Stimulated activated CD4-positive, alpha-beta T cell treated with anti-CD3 and anti-CD28 coated beads, TNF-alpha, amount 100 ng/mL, for 48 hours (primary cell): ENCODE data around the gene LHX8.
"Not testable (repeated sequence)": the region's sequence is repeated elsewhere in the genome, so short reads cannot be mapped to it uniquely, and the experiment has no call there.

Experiments used
- DNase-seq, 3 donors: peaks; one replicate each; pipeline ENCODE4 v3.0.0-alpha.2; 2020; ENCODE audit warnings: low read depth in 3 of 3

The LHX8 gene

DNA sequence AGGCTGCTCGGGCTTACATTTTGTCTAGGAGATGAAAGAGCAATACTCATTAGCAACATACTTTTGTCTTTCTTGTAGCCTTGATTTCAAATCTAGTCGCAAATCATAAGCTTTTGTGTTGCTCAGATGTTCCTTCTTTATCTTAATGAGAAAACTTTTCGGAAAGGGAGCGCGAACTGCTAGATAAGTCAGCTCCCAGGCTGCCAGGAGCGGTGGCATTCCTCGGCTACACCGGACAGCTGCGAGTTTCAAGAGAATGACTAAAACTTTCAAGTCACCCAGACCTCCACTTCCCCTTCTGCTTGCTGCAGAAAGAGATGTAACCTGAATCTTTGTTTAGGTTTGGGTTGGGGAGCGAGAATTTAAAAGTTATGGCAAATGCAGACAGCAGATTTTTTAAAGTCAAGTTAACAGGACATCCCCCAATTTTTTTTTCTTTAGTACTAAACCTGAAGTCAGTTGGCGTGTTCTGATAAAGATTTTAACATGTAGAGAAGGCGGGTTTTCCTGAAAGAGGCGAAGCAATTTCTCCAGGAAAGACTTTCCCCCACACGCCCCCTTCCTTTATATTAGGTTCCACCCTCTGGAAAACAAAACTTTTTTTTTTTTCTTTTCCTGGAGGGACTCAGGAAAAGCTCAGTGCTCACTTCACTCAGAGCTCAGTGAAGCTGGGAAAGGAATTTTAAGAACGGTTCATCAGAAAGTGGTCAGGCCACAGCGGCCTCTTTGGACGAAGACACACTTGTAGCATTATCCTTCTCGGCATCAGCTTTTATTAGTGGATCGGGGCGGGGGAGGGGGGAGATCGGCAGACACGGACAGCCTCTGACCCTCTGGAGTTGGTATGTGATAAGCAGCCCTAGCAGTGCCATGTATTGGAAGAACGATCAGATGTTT is at the start of gene LHX8:
LHX8 (plus strand) TSS at position 639 of the 897 bp plus-strand sequence. CDS start 2,227 bp downstream, outside the sequence.
- no peak for DNase-seq

DNA sequence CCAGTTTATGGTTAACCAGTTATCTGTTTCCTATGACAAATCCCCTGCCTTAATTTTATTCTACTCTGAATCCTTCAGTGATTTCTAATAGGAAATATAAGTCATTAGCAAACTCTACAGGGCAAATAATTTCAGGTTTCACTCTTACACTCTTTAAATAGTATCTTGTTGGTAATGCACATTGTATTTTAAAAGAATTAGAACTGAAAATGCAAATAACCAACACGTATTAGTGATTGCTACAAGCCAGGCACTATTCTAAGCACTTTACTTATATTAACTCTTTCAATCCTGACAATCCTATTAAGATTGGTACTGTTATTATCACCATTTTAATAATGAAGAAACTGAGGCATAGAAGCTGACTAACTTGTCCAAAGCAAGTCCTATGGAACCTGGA is 48.3 kb upstream of the LHX8 start:
- DNase-seq: no peak

DNA sequence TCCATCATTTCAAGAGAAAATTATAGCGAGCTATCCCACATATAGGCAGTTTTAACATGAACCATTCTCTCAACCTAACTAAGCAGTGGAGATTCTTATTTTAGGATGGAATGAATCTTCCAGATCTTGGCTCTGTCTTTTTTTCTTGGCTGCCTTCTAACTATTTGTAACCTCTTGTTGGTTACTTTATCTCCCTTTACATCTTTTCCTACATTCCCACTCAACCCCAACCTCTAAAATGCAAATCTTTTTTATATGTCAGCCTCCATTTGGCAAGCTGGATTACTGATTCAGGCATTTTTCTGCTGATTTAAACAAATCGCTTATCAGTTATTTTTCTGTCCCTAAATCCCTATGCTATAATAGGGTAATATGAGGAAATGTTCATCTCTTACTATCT is 46.9 kb upstream of the LHX8 start:
- no peak for DNase-seq

DNA sequence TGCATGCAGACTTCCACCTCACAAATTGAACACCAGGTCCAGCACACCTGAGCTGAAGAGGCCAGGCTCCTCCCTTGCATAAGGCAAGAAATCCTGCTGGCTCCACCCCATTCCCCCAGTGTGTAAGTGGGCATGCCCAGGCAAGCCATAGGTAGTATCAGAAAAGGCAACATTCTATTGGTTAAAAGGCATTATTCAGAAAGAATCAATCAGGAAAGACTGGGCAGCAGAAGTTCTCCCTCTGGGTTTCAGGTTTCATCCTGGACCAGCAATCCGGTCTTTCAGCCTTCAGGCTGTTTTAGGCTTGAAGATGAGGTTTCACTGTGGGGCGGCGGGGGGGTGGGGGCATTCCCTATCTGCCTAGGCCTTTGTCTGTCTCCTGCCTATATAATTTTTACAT is 42.0 kb upstream of the LHX8 start:
- DNase-seq: no peak

DNA sequence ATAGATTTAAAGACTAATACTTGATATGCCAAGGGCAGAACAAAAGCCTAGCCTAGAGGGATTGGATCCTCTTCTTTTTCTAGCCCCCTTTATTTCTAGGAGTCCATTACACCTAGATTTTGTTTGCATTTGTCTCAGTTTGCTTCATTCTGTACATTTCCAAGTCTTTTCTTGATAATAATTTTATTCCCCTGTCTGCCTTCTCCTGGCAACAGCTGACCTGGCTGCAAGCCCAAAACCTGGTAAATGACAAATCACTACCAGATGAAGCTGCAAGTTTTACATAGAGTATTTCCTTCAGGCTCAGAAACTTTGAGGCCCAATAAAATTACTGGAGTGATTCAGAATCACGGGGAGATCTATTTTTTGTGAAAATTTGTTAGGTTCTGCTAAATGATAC is 36.5 kb upstream of the LHX8 start:
- no peak for DNase-seq

DNA sequence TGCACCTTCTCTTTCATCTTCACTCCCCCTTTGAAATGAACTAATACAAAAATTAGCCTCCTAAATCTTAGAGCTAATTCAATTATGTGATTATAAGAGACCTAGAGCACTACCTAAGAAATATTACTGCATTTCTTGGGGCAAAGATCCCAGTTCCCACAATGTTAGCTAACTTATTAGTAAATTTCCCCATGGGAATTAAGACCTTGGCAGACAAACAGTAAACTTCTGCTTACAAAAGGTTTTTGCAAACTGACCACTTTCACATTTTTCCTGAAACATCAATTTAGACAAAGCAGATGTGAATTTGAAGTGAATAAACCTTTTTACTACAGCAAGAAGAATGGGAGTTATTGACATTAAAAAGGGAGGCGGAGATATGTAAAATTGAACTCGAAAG is 34.6 kb upstream of the LHX8 start:
- no peak for DNase-seq

DNA sequence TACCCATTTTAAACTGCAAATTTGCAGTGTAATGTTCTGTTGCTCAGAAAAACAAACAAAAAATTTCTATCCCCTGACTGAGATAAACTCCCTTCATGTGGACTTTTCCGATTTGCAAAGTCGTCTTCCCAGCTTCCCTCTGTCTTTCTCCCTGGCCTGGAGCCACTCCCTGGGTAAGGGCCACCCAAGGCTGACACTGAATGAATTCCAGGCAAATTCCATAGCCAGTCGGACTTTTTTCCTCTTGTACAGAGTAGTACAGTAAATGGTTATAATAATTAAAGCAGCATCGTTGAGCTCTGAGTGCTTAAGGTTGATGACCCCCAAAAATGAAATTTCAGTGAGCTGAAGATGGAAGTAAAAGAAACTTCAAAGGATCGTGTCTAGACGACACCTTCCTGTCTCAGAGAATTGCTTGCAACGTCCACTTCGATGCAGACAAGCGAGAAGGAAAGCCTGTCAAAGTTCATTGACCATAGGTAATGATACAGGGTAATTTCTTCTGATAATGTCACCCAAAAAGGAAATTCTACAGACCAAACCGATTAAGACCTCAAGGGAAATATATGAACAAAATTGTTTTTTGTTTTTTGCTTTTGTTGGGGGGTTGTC is 33.6 kb upstream of the LHX8 start:
- no peak for DNase-seq

DNA sequence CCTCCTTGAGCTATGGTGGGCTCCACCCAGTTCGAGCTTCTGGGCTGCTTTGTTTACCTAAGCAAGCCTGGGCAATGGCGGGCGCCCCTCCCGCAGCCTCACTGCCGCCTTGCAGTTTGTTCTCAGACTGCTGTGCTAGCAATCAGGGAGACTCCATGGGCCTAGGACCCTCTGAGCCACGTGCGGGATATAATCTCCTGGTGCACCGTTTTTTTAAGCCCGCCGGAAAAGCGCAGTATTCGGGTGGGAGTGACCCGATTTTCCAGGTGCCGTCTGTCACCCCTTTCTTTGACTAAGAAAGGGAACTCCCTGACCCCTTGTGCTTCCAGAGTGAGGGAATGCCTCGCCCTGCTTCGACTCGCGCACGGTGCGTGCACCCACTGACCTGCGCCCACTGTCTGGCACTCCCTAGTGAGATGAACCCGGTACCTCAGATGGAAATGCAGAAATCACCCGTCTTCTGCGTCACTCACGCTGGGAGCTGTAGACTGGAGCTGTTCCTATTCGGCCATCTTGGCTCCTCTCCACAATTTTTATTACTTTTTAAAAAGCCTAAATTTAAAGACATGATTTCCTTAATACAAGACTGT is 21.7 kb upstream of the LHX8 start:
- DNase-seq: not testable (repeated sequence)

DNA sequence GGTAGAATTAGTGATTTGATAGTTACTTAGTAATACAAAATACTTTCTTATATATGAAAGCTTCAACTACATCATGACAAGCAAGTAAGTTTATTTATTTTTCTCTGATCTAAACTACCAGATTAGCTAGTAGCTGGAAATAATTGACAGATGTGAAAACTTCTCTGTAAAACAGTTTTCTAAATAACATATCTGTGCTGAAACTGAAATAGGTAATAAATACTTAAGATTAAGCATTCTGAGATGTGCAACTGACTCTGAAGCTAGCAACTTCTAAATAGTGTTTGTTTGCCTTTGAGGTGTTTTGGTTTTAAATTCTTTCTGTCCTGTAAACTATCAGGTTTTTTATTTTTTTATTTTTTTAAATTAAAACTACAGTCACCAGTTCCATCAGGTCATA is 18.5 kb upstream of the LHX8 start:
- DNase-seq: no peak

DNA sequence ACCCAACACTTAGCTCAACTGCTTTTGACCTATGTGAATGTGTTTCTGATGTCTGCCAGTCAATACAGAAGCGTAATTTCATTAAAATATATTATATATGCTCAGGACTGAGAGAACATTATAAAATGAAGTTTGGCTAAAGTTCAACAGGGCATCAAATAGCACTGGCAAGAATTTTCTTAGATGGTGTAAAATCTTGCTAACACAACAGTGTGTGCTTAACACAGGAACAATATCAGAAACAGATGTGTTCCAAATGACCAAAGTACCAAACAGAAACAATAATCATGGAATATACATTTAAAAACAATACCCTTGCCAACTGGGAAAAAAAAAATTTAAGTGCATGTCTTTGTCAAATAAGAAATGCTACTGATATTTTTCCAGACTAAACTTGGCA is 10.4 kb upstream of the LHX8 start:
- no peak for DNase-seq

DNA sequence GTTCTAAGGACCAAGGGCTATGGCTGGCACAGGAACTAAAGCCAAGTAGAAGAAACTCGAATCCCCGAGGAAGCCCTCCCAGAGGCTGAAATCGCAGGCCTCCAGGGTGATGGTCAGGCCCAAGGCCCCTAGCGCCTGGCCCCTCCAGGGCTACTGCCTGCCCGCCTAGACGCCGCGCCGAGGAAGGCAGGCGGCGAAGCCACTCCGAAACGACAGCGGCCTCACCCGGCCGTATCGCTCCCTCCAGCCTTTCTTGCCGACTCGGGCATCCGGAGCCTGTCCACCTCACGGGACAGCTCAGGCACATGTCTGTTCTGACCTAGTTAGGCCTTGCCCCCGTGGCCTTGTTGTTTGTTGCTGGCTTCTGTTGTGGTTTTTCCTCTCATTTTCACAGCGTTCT is 9.7 kb upstream of the LHX8 start:
- DNase-seq: no peak

DNA sequence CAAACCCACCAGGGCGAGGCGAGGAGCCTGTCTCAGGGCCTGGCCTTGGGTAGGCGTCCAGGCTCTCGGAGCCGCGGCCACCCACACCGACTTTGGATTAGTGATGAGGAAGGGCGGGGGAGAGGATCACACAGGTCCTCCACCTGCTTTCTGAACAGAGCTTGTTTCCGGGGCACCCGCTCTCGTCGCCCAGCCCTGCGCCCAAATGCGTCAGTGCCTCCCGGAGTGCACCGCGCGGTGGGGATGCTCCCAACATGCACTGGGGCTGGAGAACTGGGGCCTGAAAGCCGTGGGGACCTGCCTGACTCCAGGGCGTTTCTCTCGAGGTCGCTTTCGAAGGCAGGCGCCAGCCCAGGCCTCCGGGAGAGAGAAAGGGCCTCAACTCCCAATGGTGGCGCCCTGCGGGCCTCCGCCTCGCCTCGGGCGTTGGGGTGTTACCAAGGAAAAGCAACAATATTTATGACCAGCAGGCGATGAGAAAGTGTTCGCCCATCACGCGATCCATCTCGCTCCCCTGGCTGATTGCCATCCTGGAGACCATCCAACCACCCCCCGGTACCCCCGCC is 8.9 kb upstream of the LHX8 start:
- no peak for DNase-seq

DNA sequence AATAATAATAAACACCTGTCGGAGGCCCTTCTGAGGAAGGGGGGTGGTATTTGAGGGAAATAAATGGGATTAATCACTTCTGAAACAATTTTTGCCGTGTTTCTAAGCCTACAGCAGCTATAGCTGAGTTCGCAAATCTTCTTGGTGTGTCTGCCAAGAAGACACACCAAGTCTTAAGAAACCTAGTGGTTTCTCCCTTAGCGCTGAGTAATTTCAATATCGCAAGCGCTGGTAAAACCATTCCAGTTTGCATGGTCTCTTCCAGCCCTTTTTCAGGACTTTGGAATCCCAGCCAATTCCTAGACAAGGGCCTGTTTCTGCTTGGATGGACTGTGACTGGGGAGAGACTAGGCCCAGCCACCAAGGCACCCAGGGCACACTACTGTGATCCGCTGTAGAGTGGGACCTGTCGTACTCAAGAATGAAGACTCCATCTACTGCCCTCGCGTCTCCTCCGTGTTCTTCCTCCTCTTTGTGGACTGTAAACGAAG is 7.5 kb upstream of the LHX8 start:
- DNase-seq: no peak

DNA sequence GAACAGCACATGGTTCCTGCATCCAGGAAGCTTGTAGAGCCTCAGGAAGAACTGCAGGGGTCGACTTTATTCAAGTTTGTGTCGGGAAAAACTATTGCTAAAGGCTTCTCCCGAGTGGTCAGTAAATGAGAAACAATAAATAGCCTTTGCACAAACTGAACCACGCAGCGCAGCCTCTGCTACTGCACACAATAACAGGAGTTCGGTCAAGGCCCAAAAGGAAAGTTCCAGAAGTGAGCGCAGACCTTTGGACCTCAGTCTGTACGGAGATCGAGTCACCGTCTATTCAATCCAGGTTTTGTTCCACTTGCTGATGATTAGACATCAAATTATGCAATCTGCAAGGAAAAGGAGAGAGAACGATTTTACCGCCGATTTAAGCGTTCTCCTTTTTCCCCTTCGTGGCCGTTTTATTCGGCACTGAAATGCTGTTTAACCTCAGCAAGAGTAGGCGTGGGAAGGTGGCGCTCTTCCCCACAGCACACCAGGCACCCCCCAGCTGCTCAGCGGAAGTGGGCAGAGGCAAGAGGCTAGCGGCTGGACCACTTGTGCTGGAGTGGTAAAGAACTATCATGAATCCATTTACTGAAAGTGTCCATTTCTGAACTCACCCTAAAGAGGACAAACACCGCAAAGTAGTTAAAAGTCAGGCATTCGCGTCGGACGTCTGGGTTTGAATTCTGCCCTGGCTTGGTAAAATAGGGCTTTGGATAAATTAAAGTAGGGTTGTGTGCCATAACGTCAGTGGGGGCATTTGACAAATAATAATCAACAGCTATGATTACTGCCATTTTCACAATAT is 6.1 kb upstream of the LHX8 start:
- no peak for DNase-seq

DNA sequence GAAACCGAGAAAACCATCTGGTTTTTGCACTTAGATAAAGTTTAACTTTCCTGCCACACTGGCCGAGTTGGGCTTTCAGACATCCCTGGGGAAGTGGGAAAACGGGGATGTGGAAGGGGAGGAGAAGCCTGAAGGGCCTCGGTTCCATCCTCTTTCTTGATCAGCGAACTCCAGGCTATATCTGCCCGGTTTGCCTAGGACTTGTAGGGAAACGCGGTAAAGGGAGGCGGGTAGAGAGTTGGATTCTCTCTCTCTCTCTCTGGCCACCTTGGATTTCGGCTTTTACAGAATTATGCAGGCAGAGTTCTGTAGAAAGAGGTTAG is 4.6 kb upstream of the LHX8 start:
- DNase-seq: no peak

DNA sequence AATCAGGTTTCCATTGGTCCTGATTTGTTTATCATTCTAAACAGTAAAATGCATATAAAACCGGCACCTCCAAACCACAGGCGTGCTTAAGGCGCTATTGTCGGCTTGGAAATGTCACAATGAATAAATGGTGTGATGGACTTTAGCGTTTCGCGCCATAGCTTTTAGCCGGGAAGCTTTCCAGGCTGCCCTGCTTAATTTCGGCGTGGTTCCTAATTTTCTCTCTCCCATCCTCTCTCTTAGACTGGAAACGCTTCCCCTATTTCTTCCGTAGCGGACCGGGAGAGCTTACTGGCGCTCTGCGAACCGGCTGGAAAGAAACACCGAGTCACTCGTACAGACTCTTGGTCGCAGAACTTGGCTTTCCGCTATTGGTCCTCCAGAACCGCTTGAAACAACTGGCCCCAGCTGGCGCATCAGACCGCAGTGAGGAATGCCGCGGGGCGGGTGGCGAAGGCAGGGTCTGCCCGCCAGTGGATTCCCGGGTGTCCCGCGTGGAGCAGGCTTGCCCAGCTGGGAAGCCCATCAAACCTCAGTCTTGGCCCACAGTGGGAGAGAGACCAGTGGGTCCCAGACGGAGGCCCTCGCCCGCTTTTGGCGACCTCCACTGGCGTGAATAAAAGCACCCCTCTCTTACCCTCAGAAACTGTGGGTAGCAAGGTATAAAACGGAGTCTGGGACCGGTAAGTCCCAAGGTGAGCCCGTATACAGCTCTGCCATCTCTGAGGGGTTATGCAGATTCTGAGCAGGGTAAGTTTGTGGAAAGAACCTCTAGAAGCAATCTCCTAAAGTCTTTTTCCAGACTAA is 4.0 kb upstream of the LHX8 start:
- no peak for DNase-seq

DNA sequence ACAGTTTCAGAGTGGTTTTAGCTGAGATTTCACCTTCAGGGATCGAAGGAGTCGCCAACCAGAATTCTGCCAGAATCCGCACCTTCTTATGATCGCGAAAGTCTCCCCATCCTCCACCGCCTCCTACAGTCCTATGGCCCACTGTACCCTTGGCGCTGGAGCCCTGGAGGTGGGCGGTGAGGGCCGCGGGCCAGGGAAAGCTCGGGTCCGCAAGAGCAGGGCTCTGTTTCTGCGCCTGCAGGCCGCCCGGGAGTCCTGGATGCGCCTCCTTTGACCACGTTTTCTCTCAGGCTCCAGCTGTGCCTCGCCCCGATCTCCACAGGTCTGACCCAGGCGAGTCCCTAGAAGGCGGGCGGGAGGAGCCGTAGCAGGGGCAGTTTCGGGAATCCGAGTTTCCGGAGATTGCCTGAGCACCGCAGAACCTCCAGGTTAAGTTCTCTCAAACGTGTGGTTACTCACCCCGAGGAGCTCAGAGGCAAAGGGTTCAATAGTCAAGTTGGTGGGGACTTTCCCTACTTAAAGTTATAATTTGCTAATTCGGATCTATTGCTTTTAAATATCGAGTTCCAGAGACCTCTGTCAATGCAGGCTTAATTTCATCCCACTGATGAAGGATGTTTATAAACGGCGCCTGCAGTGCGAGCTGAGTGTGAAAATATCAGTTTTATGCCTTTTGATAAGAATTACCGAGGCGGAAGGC is 3.2 kb upstream of the LHX8 start:
- no peak for DNase-seq

DNA sequence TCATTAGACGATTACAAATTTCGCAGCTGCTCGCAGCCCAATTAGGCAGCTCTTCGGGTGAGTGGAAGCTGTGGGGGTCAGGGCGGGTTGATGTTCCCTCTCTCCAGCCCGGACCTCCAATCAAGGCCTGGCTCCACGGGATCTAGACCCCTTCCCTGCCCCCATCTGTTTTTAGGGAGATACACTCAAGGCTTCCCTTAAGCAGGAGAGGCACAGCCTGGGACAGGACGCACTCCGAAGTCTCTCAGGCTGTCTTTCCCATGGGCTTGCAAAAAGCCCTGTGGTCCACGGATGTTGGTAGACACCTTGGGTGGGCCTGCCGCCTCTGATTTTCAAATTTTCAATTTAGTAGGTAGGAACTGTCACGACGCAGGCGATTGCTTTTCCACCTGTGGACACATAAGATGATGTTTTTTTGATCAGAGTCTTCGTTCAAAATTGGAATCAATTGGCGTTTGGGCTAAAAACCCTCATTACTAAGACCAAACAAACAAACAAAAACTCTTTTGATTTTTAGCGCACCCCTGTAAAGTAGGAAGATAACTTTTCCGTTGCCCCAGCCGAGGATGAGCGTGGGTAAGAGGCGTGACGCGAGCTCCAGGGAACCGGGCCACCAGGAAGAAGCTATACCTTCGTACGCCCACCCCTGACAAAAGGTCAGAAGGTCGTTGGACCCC is 2.5 kb upstream of the LHX8 start:
- DNase-seq: no peak

DNA sequence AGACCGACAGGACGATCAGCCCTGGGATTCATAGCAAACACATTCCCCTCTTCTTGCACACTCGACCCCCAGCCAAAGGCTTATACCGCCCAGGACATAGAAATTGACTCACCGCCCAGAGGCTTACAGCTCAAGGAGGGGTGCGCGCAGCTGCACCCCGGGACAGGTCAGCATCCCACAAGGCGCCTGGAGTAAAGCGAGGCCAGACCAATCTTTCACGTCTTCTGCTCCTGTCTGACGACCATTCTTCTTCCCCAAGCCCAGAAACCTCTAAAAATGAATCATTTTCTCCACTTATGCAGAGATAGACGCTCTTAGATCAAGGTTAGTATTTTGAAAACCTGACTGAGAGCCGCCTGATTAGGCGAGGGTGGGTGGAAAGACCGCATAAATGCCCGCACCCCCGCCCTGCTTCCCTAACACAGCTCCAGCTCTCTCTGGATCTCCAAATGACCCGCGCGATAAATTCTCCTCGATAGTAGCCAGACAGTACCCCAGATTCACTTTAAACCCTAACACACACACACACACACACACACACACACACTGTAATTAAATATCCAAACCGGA is 1.9 kb upstream of the LHX8 start:
- no peak for DNase-seq
